Tibial nerve (tissue), 4 donors: ENCODE results near the gene PLA2R1. TPM values are rescaled to one million over a fixed set of nuclear protein-coding genes. Genes with fewer than 3 reads are reported as not detected.

Source experiments
- DNase-seq, 2 donors: peaks; one replicate each; pipeline ENCODE4 v3.0.0-alpha.2; 2019; ENCODE audit warnings: low spot score in 2 of 2
- H3K27ac ChIP-seq, 4 donors: fragments of 200-600 bp; sonication (generic) in 3 of 4; one replicate each; pipeline ENCODE4 v1.5.1; 2017 to 2019; ENCODE audit warnings: mild to moderate bottlenecking in 1 of 4
- H3K27me3 ChIP-seq, 2 donors: fragments of 200-600 bp; sonication (generic) in 1 of 2; one replicate each; pipeline versions ENCODE4 v1.5.1 to v1.6.0; 2017 to 2019
- H3K36me3 ChIP-seq, 3 donors: fragments of 200-600 bp; sonication (generic); one replicate each; pipeline ENCODE4 v1.5.1; 2018 to 2019
- H3K4me1 ChIP-seq, 4 donors: fragments of 200-600 bp; sonication (generic) in 3 of 4; one replicate each; pipeline ENCODE4 v1.5.1; 2017 to 2019
- H3K4me3 ChIP-seq, 4 donors: fragments of 200-600 bp; sonication (generic) in 3 of 4; one replicate each; pipeline ENCODE4 v1.5.1; 2017 to 2019; ENCODE audit warnings: mild to moderate bottlenecking in 1 of 4, moderate library complexity in 1 of 4
- H3K9me3 ChIP-seq, 4 donors: fragments of 200-600 bp; sonication (generic) in 3 of 4; one replicate each; pipeline ENCODE4 v1.5.1; 2017 to 2019
- CTCF ChIP-seq, 5 experiments: fragments of 200-600 bp in 3 of 5; fragments of 450-650 bp in 2 of 5; sonication (generic) in 3 of 5; IDR thresholded peaks; one replicate each; pipeline ENCODE4 v1.5.1; 2016 to 2019; ENCODE audit warnings: antibody characterized with exemption in 5 of 5, mild to moderate bottlenecking in 3 of 5, moderate library complexity in 2 of 5
- EP300 ChIP-seq, 2 donors: sonication (generic); formaldehyde crosslinking; IDR thresholded peaks; one replicate each; pipeline ENCODE4 v1.6.1; 2017; ENCODE audit warnings: antibody characterized with exemption in 2 of 2, mild to moderate bottlenecking in 1 of 2
- POLR2A ChIP-seq, 2 donors: fragments of 450-650 bp; IDR thresholded peaks; one replicate each; pipeline ENCODE4 v1.6.1; 2017; ENCODE audit warnings: antibody characterized with exemption in 2 of 2, mild to moderate bottlenecking in 2 of 2, moderate library complexity in 2 of 2
- WGBS, 2 donors: methylation state at CpG; one replicate each; pipeline ENCODE4 v1.1.5; 2018; 5-methylcytosine and 5-hydroxymethylcytosine counted together
- total RNA-seq, 4 donors: library from RNA; depleted of rRNA; stranded (reverse); fragments of >200 nt; gene quantifications; one replicate each; pipeline ENCODE4 v1.1.0, GENCODE V29; 2016

The PLA2R1 gene
- total RNA-seq, 4 donors from 2014 or later: 11.1 to 22.7 (median 18.6) TPM

- H3K4me3 ChIP-seq: no peak overlapping the region
Measured at GRCh38 chr2:159897081-159897480, 165.3 kb downstream of the PLA2R1 start.

GRCh38 chr2:159895258-159896065 lies 167.0 kb downstream of the PLA2R1 start:
- H3K36me3 ChIP-seq: no peaks in the 10 kb centered on the region
- H3K9me3 ChIP-seq: no peaks in the 10 kb centered on the region
- no peak for DNase-seq
- 55 to 57% methylated on average over 4 of the region's 4 CpGs for WGBS, 2 donors
- H3K4me1 ChIP-seq: no peaks in the 10 kb centered on the region
- H3K27ac ChIP-seq: no peak overlapping the region
- TF ChIP-seq POLR2A (IDR thresholded peaks at IDR 0.05) (no peak), EP300 (IDR thresholded peaks at IDR 0.05) (no peak), CTCF (IDR thresholded peaks at IDR 0.05) (no peak)
- H3K27me3 ChIP-seq: no peaks in the 10 kb centered on the region
- H3K4me3 ChIP-seq: no peak overlapping the region

More at GRCh38 chr2:159897081-159897480, 165.3 kb downstream of the PLA2R1 start:
- WGBS, 2 donors: 45 to 54% methylated on average over 1 of the region's 1 CpG
- Histone ChIP-seq H3K36me3 (no peaks in the 10 kb centered on the region), H3K27me3 (no peaks in the 10 kb centered on the region), H3K9me3 (no peaks in the 10 kb centered on the region), H3K27ac (no peak overlapping the region), H3K4me1 (no peaks in the 10 kb centered on the region)
- no peak for DNase-seq
- TF ChIP-seq POLR2A (IDR thresholded peaks at IDR 0.05): no peak
- TF ChIP-seq CTCF (IDR thresholded peaks at IDR 0.05): no peak
- TF ChIP-seq EP300 (IDR thresholded peaks at IDR 0.05): no peak

- H3K36me3 ChIP-seq: no peaks in the 10 kb centered on the region
- no peaks in the 10 kb centered on the region for H3K9me3 ChIP-seq
- TF ChIP-seq CTCF (IDR thresholded peaks at IDR 0.05) (no peak), POLR2A (IDR thresholded peaks at IDR 0.05) (no peak), EP300 (IDR thresholded peaks at IDR 0.05) (no peak)
- H3K27me3 ChIP-seq: no peaks in the 10 kb centered on the region
- no peak overlapping the region for H3K4me3 ChIP-seq
- H3K27ac ChIP-seq: no peak overlapping the region
- 89 to 90% methylated on average over 8 of the region's 8 CpGs for WGBS, 2 donors
- no peak for DNase-seq
- H3K4me1 ChIP-seq: no peaks in the 10 kb centered on the region
Measured at GRCh38 chr2:159894145-159894838, 168.1 kb downstream of the PLA2R1 start.

GRCh38 chr2:159892990-159893810 lies 169.2 kb downstream of the PLA2R1 start:
- no peak for TF ChIP-seq POLR2A (IDR thresholded peaks at IDR 0.05)
- no peak for TF ChIP-seq CTCF (IDR thresholded peaks at IDR 0.05)
- no peak for TF ChIP-seq EP300 (IDR thresholded peaks at IDR 0.05)
- no peaks in the 10 kb centered on the region for H3K4me1 ChIP-seq
- no peaks in the 10 kb centered on the region for H3K36me3 ChIP-seq
- H3K9me3 ChIP-seq: no peaks in the 10 kb centered on the region
- H3K27ac ChIP-seq: no peak overlapping the region
- H3K27me3 ChIP-seq: no peaks in the 10 kb centered on the region
- WGBS, 2 donors: 75 to 76% methylated on average over 8 of the region's 8 CpGs
- no peak overlapping the region for H3K4me3 ChIP-seq
- no peak for DNase-seq
